GM12891 (cell line): Measurements from ENCODE around the gene RNU11.

Experiments
- PAX5 ChIP-seq: IDR thresholded peaks from 2 replicates; pipeline ENCODE4 v1.6.1; 2011; ENCODE audit warnings: low read length, moderate library complexity, mild to moderate bottlenecking; ENCODE audit not compliant: insufficient read depth, severe bottlenecking
- POLR2A ChIP-seq: IDR thresholded peaks from 2 replicates; pipeline ENCODE4 v1.6.1; 2011; ENCODE audit warnings: low read depth, low read length, control low read depth
- POLR2AphosphoS5 ChIP-seq: IDR thresholded peaks from 2 replicates; pipeline ENCODE4 v1.6.1; 2011; ENCODE audit warnings: low read depth, low read length, control low read depth
- SPI1 ChIP-seq: IDR thresholded peaks from 2 replicates; pipeline ENCODE4 v1.6.1; 2011; ENCODE audit warnings: low read depth, low read length, control low read depth
- TAF1 ChIP-seq: IDR thresholded peaks from 2 replicates; pipeline ENCODE4 v1.6.1; 2011; ENCODE audit warnings: low read depth, low read length, control low read depth

DNA sequence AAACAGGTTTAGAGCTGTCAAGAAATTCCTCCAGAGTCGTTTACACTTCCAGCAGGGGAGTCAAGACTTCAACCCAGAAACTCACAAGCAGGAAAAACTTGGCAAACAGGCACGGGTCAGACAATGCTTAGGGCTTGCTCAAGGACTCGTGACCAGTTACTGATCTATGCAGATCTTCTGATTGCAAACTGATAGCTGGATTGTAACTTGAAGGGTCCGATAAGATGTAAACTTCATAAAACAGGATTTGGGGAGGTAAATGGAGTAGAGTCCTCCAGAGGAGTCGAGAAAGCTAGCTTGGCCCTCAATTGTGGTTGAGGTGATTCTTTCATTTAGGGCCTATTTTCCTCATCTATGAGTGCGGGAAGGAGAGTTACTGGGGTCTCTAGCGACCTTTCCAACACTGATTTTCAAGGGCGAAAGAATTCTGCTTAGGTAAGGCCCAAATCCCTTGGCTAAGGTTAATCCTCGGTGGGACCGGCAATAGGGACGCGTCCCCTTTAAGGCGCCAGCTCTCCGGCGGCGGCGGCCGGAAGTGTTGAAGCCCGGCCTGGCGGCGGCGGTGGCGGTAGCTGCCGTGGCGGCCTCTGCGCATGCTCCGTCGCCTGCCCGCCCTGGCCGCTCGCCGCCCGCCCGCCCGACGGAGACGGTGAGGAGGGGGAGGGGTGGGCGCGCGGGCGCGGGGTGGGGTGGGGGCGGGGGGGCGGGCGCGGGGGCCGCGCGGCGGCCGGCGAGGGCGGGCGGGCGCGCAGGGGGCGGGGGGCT is 20.0 kb downstream of the RNU11 start, which contains the start of gene GMEB1:
- TF ChIP-seq POLR2A (no peak), PAX5 (no peak), POLR2AphosphoS5 (no peak), SPI1 (no peak), TAF1 (no peak)
